ENCODE results near the gene B4GALT7. TPM values are rescaled to one million over a fixed set of nuclear protein-coding genes. Genes with fewer than 3 reads are reported as not detected.
"Not testable (repeated sequence)": the region's sequence is repeated elsewhere in the genome, so short reads cannot be mapped to it uniquely, and the experiment has no call there.

The B4GALT7 gene, protein sequence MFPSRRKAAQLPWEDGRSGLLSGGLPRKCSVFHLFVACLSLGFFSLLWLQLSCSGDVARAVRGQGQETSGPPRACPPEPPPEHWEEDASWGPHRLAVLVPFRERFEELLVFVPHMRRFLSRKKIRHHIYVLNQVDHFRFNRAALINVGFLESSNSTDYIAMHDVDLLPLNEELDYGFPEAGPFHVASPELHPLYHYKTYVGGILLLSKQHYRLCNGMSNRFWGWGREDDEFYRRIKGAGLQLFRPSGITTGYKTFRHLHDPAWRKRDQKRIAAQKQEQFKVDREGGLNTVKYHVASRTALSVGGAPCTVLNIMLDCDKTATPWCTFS
- 34.6 and 37.1 TPM in 2 replicates for total RNA-seq

DNA sequence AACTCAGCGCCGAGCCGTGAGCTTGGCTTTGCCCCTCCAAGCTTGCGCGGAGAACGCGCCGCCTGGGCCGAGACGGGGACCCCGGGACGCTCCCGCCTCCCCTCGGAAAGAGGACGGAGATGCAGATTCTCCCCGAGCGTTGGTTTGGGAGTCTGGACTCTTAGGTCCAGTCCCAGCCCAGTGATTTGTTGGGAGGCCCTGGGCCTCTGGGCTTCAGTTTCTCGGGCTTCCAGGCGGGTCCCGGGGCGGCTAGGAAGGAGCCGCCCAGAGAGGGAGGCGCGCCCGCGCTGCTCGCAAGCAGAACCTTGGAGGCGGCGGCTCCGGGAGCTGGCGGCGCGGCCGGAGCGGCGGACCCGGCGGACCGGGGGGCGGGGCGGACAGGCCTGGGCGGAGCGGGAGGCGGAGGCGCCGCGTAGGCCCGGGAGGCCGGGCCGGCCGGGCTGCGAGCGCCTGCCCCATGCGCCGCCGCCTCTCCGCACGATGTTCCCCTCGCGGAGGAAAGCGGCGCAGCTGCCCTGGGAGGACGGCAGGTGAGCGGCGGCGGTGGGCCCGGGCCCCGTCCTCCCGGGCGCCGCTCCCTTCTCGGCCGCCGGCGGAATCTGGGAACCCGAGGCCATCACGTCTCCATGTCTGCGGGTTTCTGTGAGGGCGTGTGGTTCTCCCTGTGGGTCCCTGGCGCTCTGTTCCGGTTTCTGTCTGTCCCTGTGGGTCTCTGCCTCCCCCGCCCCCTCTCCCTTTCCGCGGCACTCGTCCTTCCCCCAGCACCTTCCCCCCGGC is at the start of gene B4GALT7:
TSS of gene B4GALT7 (plus strand) at position 402 of the 777 bp plus-strand sequence. CDS start at position 481, 79 bp downstream.
- DNase-seq (ENCODE audit: low read depth, low spot score): no peak

DNA sequence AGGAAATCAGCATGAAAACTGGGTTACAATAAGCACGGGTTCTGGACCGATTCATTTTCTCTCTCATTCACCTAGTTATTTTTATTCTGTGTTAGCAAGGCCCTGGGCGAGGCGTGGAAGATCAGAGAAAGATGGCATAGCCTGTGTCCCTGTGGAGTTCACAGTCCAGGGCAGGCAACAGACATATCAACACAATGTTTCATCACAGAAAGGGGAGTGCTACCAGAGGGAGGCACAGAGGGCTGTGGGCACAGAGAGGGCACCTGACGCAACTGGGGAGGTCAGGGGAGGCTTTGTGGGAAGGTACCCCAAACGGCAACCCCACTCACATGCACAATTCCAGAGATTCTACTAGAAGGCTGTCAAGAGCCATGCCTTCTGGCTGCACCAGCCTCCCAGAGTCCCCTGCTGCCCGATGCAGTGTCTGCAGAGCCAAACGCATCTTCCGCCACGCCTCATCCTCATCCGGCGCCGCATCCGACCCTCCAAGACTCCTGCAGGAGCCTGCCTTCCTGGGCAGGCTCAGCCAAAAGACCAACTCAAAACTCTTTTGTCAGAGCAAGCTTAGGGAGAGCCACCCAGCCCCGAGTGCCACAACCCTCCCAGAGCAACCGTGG is 47.0 kb upstream of the B4GALT7 start:
- DNase-seq (ENCODE audit: low read depth, low spot score): no peak

DNA sequence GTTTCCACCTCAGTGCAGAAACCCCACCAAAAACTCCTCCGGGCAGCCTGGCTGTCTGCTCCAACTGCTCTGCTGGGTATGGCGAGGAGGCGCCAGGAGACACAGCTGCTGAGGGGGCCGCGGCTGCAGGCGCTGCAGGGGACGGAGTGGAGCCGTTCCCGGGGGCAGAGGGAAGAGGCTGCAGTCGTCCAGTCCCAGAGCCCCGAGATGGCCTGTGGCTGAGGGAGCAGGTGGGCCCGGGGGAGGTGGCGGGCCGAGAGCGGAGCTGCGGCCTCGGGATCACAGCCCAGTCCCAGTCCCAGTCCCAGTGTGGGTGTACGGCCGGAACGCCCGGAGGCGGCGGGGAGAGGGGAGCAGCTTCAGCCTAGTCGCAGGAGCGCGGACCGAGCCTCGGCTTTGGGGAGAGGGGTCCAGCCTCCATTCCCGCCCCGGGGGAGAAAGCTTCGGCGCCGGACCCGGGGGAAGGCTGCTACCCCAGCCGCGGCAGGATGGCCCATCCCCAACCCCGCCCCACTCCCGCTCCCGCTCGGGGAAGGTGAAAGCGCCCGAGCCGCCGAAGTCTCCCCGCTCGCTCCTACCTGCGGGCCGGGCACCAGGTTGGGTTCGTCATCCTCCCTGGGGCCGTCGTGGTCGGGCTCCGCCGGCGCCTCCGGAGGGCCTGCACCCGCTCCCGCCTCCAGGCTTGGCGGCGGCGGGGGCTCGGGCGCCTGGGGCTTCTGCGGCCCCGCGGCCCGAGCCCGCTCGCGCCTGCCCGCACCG is 46.1 kb upstream of the B4GALT7 start:
- no peak for DNase-seq (ENCODE audit: low read depth, low spot score)

DNA sequence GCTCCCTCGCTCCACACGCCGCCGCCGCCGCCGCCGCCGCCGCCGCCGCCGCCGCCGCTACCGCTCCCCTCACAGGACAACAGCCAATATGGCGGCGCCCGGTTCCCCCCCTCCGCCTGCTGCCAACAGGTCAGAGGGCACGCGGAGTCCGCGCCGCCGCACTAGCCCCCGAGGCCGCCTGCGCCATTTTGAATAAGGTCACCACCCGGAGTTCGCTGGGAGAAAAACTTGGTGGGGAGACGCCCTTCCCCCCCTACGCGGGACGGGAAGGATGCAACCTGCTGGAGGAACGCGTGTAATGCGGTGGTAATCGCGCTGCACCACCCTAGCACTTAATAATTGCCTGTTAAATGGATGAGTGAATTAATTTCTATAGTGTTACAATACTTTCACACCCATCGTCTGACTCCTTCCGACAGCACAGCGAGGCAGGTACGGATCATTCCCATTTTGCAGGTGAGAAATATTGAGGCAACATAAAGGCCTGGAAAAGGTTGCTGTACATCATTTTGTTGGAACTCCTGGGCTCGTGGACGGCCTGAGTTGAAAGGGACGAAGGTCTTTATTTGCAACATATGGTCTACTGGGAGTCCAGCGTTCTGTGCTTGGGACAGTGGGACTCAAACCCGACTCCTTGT is 45.3 kb upstream of the B4GALT7 start, which contains the start of gene FAM193B:
TSS of gene FAM193B (minus strand) at position 90 of the 638 bp plus-strand sequence. CDS start 105 bp downstream, outside the sequence.
- peak; percentile 64 for DNase-seq (ENCODE audit: low read depth, low spot score)

DNA sequence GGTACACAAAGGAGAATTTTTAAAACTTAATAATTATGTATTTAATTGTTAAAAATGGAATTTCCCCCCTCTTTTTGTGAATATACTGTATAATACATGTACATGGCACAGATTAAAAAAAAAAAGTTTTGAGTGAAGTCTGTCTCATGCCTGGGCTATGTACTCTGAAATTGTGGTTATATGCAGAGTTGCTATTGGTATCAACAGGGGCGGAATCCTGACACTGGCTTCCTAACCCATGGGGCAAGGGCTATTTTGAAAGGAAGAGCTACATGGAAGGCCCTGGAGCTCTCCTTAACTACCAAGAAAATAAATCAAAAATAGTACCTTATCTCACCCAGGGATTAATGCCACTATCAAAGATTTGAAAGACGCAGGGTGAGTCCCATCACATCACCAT is 44.7 kb upstream of the B4GALT7 start:
- DNase-seq (ENCODE audit: low read depth, low spot score): no peak

DNA sequence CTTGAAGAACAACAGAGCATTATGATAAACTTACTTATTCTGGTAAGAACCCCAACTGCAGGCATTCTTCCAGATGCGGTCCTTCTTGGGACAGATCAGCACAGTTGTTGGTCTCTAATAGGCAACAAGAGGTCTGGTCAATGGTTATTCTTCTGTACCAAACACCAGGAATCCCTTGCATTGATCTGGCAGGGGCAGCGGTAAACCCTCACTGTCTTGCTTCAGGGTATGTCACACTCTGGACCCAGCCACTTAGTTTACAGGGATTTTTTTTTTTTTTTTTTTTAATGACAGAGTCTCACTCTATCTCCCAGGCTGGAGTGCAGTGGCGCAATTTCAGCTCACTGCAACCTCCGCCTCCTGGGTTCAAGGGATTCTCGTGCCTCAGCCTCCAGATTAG is 44.3 kb upstream of the B4GALT7 start:
- DNase-seq (ENCODE audit: low read depth, low spot score): no peak

DNA sequence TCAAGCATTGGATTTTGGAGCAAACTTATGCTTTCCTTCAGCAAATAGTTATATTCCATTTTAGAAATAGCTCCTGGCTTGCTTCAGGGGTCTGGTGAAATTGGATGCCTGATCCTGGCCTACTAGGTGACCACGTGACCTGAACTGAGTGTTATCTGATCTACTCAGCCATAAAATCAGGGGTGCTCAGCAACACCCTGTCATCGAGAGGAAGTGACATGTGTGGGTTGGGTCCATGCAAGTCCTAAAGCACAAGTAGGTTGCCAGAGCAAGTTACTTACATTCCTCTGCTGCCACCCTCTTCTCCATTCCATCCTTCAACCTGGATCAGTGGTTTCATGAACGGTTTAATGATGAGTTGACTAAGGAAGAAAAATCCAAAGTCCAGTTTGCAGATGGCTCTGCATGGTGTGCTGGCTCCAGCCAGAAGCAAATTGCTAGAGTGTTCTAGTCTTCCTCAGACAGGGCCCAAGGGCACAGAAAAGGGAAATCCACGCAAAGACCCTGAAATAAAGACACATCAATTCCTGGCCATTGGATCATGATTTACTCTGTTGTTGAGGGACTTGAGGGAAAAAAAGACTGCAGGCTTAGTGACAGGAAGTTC is 42.8 kb upstream of the B4GALT7 start:
- no peak for DNase-seq (ENCODE audit: low read depth, low spot score)

DNA sequence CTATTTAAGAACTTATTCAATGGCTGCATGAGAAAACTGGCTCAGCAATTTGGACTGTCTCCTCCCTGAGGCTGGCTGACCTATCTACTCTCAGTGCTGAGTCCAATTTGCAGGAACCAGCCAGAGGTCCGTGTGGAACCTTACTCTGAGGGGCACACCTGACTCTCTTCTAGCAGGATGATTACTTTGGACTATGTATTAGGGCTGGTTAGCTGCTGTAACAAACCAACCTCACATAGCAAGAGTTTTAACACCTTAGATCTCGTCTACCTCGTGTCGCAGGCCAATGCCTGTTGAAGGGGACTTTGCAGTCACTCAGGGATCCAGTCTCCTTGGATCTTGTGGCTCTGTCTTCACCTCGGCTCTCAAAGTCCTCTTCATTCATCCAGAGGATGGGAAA is 42.1 kb upstream of the B4GALT7 start:
- no peak for DNase-seq (ENCODE audit: low read depth, low spot score)

DNA sequence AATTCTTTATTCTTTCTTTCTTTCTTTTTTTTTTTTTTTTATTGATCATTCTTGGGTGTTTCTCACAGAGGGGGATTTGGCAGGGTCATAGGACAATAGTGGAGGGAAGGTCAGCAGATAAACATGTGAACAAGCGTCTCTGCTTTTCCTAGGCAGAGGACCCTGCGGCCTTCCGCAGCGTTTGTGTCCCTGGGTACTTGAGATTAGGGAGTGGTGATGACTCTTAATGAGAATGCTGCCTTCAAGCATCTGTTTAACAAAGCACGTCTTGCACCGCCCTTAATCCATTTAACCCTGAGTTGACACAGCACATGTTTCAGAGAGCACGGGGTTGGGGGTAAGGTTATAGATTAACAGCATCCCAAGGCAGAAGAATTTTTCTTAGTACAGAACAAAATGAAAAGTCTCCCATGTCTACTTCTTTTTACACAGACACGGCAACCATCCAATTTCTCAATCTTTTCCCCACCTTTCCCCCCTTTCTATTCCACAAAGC is 40.4 kb upstream of the B4GALT7 start:
- DNase-seq (ENCODE audit: low read depth, low spot score): not testable (repeated sequence)

DNA sequence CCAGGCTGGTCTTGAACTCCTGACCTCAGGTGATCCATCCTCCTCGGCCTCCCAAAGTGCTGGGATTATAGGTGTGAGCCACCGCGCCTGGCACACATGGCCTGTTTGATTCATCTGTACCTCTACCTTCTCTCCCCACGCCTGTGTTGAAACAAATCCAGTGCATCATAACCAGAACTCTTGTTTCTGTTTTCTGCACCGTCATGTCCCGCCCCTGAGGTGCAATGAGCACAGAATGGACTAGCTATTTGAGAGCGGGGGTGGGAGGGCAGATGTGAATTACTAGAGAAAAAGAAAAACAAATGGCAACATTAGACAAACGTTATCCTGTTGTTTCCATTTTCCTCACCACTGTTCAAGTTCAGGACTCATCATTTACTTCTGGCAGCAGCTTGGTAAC is 34.9 kb upstream of the B4GALT7 start:
- DNase-seq (ENCODE audit: low read depth, low spot score): no peak

DNA sequence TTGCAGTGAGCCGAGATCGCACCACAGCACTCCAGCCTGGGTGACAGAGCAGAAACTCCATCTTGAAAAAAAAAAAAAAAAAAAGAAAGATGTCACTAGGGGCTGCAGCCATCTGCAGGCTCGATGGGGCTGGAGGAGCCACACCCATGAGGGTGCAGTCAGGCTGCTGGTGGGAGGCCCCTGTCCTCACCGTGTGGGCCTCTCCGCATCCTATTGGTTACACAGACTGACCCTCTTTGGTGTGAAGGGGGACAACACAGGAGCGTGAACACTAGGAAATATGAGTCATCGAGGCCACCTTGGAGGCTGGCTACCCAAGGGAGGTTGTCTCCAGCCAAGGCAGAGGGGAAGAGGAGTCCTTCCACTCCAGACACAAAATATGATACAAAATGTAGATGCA is 31.6 kb upstream of the B4GALT7 start:
- DNase-seq (ENCODE audit: low read depth, low spot score): no peak

DNA sequence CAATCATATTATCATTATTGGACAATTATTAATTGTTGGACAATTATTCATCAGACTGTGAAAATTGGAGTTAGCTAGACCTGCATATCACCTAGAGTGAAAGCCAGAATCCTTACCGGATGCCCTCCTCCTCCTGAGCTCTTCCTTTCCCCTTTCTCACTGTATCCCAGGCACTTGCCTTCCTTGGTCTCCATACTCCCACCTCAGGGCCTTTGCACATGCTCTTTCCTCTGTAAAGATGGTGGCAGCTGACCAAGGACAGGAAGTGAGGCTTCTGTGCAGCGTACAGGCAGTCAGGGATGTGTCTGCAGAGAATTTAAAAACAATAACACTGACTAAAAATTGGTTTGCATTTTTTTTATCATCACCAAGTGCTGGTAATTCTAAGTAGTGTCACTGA is 30.0 kb upstream of the B4GALT7 start:
- no peak for DNase-seq (ENCODE audit: low read depth, low spot score)

DNA sequence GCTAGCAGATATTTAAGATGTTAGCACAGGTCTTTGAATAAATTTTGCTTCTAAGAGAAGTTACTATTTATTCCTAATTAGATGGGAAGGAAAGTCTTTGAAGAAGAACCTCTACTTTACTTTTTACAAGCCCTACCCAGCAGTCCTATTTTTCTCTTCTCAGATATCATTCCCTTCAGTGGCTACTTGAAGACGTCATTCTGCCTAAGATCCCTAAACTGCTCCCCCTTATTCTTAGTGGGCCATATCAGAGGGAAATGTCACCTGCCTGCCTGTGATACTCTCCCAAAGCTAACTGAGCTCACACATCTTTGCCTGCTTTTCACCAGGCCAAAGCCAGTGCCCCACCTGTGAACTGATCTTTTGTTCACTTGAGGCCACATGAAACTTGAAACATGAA is 24.4 kb upstream of the B4GALT7 start:
- no peak for DNase-seq (ENCODE audit: low read depth, low spot score)

DNA sequence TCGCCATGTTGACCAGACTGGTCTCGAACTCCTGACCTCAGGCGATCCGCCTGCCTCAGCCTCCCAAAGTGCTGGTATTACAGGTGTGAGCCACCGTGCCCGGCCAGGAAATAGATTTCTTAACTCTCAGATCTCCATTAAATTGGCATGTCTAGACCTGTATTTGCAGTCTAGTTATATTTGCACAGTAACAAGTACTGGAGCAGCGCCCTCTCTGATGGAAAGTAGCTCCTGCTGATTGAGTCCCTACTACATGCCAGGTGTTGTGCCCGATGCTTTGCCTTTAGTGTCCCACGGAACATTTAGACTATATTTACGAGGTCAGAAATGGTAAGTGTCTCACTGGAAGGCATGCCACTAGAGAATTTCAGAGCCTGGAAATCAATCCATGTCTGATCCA is 23.8 kb upstream of the B4GALT7 start:
- DNase-seq (ENCODE audit: low read depth, low spot score): no peak

DNA sequence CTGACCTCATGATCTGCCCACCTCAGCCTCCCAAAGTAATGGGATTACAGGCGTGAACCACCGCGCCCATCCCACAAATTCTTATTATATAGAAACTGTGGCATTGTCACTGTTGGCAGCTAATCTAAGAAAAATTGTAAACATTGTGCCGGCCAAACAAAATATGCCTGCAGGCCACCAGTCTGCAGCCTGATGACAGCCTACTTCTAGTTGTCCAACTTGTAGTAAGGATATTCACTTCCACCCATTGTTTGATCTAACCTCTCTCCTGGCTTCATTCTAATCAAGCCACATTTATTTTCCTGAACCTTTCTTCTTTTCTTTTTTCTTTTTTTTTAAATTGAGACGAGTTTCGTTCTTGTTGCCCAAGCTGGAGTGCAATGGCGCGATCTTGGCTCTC is 21.6 kb upstream of the B4GALT7 start:
- no peak for DNase-seq (ENCODE audit: low read depth, low spot score)

DNA sequence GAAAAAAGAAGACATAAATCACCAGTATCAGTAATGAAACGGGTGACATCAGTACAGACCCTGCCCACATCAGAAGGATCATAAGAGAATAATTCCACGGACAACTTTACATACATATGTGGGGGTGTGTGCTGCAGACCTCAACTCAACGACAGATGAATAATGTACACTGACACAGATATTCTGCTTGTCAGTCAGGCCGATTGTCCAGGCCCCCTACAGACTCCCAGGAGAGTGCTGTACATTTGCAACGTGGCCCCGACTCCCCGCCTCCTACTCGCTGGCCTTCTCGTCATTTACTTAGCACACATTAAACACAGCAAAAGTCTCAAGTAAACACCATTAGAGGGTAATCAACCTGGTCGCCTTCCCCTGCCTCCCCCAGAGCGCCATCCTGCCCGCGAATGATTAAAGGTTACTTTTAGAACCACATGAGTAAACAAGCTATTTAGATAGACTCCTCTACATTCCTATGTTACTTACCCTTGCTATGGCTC is 11.5 kb upstream of the B4GALT7 start:
- DNase-seq (ENCODE audit: low read depth, low spot score): no peak

DNA sequence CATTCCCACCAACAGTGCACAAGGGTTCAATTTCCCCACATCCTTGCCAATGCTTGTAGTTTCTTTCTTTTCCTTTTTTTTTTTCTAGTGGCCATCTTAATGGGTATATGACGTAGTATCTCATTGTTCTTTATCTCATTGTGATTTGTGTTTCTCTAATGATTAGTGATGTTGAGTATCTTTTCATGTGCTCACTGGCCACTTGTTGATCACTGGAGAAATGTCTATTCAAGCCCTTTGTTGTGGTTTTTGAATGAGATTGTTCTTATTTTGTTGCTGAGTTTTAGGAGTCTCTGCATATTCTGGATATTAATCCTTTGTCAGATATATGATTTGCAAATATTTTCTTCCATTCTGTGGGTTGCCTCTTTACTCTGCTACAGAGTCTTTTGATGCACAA is 9.5 kb upstream of the B4GALT7 start:
- no peak for DNase-seq (ENCODE audit: low read depth, low spot score)

DNA sequence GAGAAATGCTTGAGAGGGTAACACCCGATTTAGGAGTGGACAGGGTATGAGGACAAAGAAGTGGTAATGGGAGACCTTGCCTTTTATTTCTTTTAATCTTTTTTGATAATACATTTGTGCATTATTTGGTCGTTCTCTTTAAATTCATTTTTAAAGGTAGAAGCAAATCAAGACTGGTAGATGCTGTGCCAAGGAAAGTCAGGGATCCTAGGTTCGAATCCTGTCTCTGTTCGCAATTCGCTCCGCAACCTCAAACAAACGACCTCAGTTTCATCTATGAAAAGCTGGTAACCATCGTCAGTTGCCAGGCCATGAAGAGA is 8.3 kb upstream of the B4GALT7 start:
- DNase-seq (ENCODE audit: low read depth, low spot score): no peak

DNA sequence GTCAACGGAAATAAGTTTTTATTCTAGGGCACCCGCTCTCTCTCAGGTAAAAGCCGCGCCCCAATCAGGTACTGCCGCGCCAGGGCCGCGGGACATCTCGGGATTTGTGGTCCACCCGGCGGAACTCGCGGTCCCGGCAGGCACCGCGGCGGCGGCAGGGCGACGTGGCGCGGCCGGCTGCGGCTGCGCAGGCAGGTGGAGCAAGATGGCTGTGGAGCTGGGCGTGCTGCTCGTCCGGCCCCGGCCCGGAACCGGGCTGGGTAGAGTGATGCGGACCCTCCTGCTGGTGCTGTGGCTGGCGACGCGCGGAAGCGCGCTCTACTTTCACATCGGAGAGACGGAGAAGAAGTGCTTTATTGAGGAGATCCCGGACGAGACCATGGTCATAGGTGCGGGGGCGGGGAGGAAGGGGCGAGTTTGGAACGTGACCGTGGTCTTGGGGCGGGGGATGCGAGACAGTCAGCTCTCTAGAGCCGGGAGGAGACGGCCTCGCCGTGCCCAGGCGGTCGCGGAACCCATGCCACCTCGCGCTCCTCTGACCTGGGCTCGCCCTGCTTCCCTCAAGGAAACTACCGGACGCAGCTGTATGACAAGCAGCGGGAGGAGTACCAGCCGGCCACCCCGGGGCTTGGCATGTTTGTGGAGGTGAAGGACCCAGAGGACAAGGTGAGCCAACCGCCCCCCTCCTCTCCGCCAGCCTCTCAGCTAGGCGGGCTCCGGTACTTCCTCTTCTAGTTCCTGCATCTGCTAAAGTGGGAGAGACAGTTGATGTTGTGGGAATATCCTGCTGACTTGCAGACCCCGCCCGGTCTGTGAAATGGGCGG is 7.7 kb upstream of the B4GALT7 start, which contains the start of gene TMED9:
TSS of gene TMED9 (plus strand) at position 194 of the 825 bp plus-strand sequence. CDS start at position 206, 12 bp downstream.
- no peak for DNase-seq (ENCODE audit: low read depth, low spot score)

All from pulmonary artery endothelial cell (primary cell).